ENCODE data around the gene POU3F3.

The POU3F3 gene

DNA sequence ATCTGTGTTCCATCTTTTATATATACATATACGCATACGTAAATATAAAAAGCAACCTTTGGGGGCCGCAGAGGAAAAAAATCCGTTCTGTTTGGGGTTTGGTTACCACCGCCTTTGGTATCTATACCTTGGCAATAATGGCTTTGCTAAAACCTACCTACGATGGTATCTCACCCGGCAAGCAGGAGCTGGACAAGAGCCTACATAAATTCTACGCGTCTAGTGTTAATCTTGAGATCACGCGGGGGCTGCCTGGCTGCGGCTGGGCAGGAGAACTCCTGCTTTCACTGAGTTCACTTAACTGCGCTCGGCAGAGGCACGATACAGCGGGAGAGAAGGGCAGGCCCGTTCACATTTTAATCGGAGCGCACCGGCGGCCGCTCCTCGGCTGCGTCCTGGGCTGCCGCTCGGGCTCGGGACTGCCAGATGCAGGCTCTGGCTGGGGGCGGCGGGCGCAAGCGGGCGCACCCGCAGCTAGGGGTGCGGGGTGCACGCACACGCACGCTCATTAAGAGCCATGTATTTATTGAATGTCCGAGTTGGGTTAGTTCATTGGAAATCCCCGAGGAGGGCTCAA lies 1.7 kb upstream of the POU3F3 start:
- H3K27ac Mint-ChIP-seq = peak overlapping the region; percentile 83
- H3K4me3 Mint-ChIP-seq = peak overlapping the region; percentile 70
- H3K4me1 Mint-ChIP-seq (ENCODE audit: low read depth) = peaks cover 23% of the 10 kb centered on the region
- H3K36me3 Mint-ChIP-seq (ENCODE audit: low read depth) = peaks cover 8% of the 10 kb centered on the region
- peaks cover 4% of the 10 kb centered on the region for H3K9me3 Mint-ChIP-seq
- peaks cover 83% of the 10 kb centered on the region for H3K27me3 Mint-ChIP-seq (ENCODE audit: low read depth)

DNA sequence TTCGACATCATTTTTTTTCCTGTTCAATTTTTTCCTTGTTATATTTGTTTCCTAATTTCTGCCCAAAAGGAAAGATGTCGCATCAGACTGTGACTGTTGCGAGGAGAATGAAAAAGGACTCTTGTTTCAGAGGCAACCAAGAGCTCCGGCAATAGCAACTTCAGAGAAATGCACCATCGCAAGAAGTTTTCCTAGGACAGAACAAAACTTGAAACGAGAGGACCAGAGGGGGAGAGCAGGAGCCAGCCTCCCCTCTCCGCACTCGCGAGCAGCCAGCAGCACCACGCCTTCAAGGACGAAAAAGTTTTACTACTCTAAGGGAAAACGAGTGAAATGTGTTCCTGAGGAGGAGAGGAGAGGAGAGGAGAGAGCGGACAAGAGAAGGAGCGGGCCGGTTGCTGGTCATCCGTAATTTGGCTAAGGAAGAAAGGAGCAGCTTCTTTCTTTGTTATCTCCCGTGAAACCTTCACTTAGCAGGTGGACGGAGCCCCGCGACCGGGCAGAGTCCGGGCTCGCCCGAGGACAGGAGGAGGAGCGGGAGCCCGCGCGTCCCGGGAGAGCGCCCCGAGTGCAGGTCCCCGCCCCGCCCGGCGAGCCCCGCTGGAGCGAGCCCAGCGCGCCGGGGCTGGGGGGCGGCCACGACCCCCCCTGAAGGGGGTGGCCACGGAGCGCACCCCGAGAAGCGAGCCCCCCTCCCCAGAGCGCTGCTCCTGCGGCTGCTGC lies 744 bp downstream of the POU3F3 start:
- Mint-ChIP-seq H3K4me1 (ENCODE audit: low read depth) (peaks cover 28% of the 10 kb centered on the region), H3K27me3 (ENCODE audit: low read depth) (peaks cover 83% of the 10 kb centered on the region), H3K36me3 (ENCODE audit: low read depth) (peaks cover 8% of the 10 kb centered on the region), H3K4me3 (peak overlapping the region; percentile 74), H3K27ac (peak overlapping the region; percentile 91), H3K9me3 (peaks cover 4% of the 10 kb centered on the region)

DNA sequence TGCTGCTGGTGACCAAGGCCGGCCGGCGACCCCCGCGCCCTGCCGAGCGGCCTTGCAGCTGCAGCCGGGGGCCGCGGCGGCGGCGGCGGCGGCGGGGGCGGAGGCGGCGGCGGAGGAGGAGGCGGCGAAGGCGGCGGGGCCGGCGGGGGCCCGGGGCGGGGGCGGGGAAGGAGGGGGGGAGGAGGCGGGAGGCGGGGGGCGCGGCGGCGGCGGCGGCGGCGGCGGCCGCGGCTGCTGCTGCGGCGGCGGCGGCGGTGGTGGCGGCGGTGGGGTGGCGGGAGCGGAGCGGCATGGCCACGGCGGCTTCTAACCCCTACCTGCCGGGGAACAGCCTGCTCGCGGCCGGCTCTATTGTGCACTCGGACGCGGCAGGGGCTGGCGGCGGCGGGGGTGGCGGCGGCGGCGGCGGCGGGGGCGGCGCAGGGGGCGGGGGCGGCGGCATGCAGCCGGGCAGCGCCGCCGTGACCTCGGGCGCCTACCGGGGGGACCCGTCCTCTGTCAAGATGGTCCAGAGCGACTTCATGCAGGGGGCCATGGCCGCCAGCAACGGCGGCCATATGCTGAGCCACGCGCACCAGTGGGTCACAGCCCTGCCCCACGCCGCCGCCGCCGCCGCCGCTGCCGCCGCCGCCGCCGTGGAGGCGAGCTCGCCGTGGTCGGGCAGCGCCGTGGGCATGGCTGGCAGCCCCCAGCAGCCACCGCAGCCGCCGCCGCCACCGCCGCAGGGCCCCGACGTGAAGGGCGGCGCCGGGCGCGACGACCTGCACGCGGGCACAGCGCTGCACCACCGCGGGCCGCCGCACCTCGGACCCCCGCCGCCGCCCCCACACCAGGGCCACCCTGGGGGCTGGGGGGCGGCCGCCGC lies 1.5 kb downstream of the POU3F3 start:
- Mint-ChIP-seq H3K4me3 (no peak overlapping the region), H3K27me3 (ENCODE audit: low read depth) (peaks cover 83% of the 10 kb centered on the region), H3K27ac (no peak overlapping the region), H3K4me1 (ENCODE audit: low read depth) (peaks cover 28% of the 10 kb centered on the region), H3K36me3 (ENCODE audit: low read depth) (peaks cover 8% of the 10 kb centered on the region), H3K9me3 (peaks cover 4% of the 10 kb centered on the region)

DNA sequence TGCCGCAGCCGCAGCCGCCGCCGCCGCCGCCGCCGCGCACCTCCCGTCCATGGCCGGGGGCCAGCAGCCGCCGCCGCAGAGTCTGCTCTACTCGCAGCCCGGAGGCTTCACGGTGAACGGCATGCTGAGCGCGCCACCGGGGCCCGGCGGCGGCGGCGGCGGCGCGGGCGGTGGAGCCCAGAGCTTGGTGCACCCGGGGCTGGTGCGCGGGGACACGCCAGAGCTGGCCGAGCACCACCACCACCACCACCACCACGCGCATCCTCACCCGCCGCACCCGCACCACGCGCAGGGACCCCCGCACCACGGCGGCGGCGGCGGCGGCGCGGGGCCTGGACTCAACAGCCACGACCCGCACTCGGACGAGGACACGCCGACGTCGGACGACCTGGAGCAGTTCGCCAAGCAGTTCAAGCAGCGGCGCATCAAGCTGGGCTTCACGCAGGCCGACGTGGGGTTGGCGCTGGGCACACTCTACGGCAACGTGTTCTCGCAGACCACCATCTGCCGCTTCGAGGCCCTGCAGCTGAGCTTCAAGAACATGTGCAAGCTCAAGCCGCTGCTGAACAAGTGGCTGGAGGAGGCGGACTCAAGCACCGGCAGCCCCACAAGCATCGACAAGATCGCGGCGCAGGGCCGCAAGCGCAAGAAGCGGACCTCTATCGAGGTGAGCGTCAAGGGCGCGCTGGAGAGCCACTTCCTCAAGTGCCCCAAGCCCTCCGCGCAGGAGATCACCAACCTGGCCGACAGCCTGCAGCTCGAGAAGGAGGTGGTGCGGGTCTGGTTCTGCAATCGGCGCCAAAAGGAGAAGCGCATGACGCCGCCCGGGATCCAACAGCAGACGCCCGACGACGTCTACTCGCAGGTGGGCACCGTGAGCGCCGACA lies 2.4 kb downstream of the POU3F3 start:
- peak overlapping the region; percentile 28 for H3K4me3 Mint-ChIP-seq
- peak overlapping the region; percentile 26 for H3K27ac Mint-ChIP-seq
- peaks cover 4% of the 10 kb centered on the region for H3K9me3 Mint-ChIP-seq
- peaks cover 28% of the 10 kb centered on the region for H3K4me1 Mint-ChIP-seq (ENCODE audit: low read depth)
- peaks cover 81% of the 10 kb centered on the region for H3K27me3 Mint-ChIP-seq (ENCODE audit: low read depth)
- H3K36me3 Mint-ChIP-seq (ENCODE audit: low read depth) = peaks cover 8% of the 10 kb centered on the region

DNA sequence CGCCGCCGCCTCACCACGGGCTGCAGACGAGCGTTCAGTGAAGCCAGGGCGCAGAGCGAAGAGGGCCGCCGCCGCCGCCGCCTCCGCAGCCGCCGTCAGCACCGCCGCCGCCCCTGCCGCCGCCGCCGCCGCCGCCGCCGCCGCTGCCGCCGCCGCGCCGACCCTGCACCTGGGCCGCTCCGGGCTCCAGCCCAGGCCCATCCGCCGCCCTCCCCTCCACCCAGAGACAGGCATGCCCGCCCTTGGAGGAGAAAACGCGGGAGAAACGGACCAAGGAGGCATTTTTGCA lies 3.0 kb downstream of the POU3F3 start:
- peaks cover 23% of the 10 kb centered on the region for H3K4me1 Mint-ChIP-seq (ENCODE audit: low read depth)
- peaks cover 8% of the 10 kb centered on the region for H3K36me3 Mint-ChIP-seq (ENCODE audit: low read depth)
- H3K4me3 Mint-ChIP-seq = peak overlapping the region; percentile 61
- H3K27me3 Mint-ChIP-seq (ENCODE audit: low read depth) = peaks cover 81% of the 10 kb centered on the region
- peaks cover 4% of the 10 kb centered on the region for H3K9me3 Mint-ChIP-seq
- no peak overlapping the region for H3K27ac Mint-ChIP-seq

DNA sequence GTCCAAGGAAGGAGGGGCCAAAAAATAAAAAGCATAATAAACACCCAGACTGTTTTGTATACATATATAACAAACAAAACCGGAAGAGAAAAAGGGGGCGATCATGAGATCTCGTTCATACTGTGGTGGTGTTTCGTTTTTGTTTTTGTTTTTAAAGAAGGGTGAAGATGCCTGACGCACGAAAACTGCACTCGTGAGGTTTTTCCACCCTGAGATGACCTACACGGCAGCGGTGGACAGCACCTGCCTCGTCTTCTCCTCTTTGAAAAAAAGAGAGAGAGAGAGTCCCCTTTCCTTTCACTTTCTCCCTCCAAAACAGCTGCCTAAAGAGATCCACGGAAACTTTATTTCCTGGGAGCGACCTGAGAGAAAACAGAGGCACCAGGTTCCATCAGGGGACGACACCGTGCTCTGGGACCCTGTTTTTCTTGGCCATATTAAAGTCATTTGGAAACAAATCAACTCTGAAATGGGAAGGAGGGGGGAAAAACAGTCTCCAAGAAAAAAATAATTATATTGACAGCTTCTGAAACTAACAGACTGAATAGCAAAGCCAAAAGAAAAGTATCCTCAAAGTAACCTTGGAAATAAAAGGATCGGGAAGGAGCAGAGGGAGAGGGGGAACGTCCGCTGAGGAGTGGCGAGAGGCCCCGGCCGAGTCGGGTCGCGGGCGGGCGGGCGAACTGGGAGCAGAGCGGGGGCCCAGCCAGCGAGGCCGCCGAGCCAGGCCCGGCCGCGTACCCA lies 3.5 kb downstream of the POU3F3 start:
- H3K36me3 Mint-ChIP-seq (ENCODE audit: low read depth) = peaks cover 9% of the 10 kb centered on the region
- peaks cover 24% of the 10 kb centered on the region for H3K4me1 Mint-ChIP-seq (ENCODE audit: low read depth)
- H3K27ac Mint-ChIP-seq = peak overlapping the region; percentile 81
- peak overlapping the region; percentile 61 for H3K4me3 Mint-ChIP-seq
- H3K9me3 Mint-ChIP-seq = peaks cover 4% of the 10 kb centered on the region
- H3K27me3 Mint-ChIP-seq (ENCODE audit: low read depth) = peaks cover 81% of the 10 kb centered on the region

DNA sequence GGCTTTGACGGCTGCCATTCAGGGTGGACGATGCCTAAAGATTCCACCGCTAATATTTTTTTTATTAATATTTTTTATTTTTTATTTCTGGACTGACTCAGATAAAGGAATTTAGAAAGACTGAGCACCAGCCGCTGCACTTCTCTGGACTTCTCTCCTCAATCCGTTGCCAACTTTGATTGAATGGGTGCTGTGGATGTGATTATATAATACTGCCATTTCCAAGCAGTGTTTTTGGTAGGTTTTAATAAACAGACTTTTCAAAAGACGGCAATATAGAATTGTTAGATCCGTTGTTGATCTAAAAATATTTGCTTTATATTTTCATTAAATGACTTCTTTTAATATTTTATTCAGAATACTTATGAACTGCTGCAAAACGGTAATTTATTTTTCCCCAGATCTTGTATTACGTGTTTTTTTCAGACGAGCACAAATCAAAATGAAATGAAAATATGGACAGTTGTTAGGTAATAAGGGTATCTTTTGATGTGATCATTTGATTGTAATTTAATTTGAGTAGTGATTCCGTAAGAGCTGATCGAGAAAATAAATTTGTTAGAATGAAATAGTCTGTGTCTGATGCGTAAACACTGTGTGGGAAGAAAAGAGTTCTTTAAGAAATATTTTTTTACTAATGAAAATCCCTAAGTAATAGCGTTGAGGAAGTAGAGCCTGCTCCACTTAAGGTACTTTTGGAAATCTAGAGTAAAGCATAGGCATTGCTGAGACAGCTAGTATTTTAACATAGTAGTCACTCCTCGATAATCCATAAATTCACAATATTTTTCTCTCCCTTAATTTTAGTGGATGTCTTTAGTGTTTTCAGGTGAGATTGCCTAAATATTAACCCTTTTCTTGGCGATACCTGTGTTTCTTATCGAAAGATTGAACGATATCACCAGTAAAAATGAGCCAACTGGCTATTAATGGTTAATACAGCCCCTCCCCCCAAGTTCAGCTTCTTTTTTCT lies 4.4 kb downstream of the POU3F3 start:
- peaks cover 19% of the 10 kb centered on the region for H3K4me1 Mint-ChIP-seq (ENCODE audit: low read depth)
- H3K9me3 Mint-ChIP-seq = peaks cover 4% of the 10 kb centered on the region
- H3K27me3 Mint-ChIP-seq (ENCODE audit: low read depth) = peaks cover 79% of the 10 kb centered on the region
- no peak overlapping the region for H3K4me3 Mint-ChIP-seq
- peaks cover 9% of the 10 kb centered on the region for H3K36me3 Mint-ChIP-seq (ENCODE audit: low read depth)
- no peak overlapping the region for H3K27ac Mint-ChIP-seq

DNA sequence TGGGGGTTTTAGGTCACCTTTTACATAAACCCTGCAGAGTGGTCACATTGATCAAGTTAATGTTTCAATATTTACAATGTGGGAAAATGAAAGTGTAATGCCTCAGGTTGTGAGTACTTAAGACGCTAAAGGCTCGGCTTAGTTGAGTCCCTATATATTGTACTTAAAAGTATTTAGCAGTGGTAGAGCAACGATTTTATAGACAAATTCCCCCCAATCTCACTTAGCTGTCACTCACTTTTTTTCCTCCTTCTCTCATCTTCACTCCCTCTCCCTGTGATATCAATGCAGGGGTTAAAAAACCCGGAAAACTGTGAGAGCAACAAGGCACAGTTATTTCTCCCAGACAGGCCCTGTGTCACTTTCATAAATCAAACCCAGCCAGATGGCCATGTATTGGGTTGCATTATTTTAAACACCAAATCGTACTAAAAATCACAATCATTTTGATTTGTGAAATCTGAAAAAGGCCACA lies 5.4 kb downstream of the POU3F3 start:
- H3K4me3 Mint-ChIP-seq = no peak overlapping the region
- peaks cover 7% of the 10 kb centered on the region for H3K36me3 Mint-ChIP-seq (ENCODE audit: low read depth)
- peaks cover 3% of the 10 kb centered on the region for H3K9me3 Mint-ChIP-seq
- peaks cover 14% of the 10 kb centered on the region for H3K4me1 Mint-ChIP-seq (ENCODE audit: low read depth)
- H3K27ac Mint-ChIP-seq = no peak overlapping the region
- H3K27me3 Mint-ChIP-seq (ENCODE audit: low read depth) = peaks cover 76% of the 10 kb centered on the region

DNA sequence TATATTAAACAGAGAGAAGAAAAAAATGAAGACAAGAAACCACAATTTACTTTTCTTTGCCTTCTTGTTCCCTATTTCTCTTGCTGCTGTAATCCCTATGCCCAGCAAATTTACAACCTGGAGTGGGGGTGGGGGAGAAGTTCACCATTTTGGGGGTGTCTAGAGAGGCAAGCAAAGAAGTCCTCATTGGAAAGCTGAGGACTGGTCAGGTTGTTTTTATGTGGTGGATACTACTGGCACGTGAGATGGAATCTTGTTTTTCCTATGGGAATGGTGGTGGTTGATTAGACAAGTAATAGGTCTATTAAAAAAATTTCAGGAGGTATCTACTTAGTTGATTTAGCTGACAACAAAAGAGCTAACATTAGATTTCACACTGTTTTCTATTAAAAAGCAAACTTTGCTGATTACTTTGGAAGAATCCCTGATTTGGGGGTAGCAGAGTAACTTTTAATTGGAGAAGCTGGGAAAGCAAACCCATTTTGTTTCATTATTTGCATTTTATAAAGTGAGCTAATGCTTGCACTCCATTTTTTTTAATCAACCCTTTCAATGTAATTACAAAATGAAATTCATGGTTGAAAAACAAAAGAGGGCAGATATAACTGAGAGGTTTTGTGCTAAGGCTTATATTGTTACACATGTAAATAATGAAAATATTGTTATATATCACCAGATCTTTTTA lies 6.0 kb downstream of the POU3F3 start:
- H3K4me1 Mint-ChIP-seq (ENCODE audit: low read depth) = peaks cover 9% of the 10 kb centered on the region
- H3K27me3 Mint-ChIP-seq (ENCODE audit: low read depth) = peaks cover 77% of the 10 kb centered on the region
- no peak overlapping the region for H3K27ac Mint-ChIP-seq

DNA sequence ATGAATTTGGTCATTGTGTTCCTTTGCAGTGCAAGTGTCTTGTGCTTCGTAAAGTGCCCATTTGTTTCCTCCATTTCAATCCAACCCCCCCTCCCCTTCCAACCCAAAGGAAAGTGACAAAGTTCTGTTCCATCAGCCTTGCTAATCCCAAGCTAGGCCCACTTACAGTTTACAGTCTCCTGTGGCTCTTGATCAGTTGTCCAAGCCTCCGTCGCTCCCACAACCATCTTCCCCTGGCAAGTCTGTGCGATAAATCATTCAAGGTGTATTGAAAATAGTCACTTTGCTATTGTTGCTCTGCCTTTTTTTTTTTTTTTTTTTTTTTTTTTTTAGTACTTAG lies 6.5 kb downstream of the POU3F3 start:
- H3K9me3 Mint-ChIP-seq = no peaks in the 10 kb centered on the region
- H3K36me3 Mint-ChIP-seq (ENCODE audit: low read depth) = peaks cover 2% of the 10 kb centered on the region
- H3K27me3 Mint-ChIP-seq (ENCODE audit: low read depth) = peaks cover 82% of the 10 kb centered on the region
- H3K4me1 Mint-ChIP-seq (ENCODE audit: low read depth) = peaks cover 9% of the 10 kb centered on the region
- H3K27ac Mint-ChIP-seq = no peak overlapping the region
- no peak overlapping the region for H3K4me3 Mint-ChIP-seq

More for the DNA sequence above, 6.0 kb downstream of the POU3F3 start:
- Mint-ChIP-seq H3K36me3 (ENCODE audit: low read depth) (peaks cover 2% of the 10 kb centered on the region), H3K9me3 (no peaks in the 10 kb centered on the region), H3K4me3 (no peak overlapping the region)

DNA sequence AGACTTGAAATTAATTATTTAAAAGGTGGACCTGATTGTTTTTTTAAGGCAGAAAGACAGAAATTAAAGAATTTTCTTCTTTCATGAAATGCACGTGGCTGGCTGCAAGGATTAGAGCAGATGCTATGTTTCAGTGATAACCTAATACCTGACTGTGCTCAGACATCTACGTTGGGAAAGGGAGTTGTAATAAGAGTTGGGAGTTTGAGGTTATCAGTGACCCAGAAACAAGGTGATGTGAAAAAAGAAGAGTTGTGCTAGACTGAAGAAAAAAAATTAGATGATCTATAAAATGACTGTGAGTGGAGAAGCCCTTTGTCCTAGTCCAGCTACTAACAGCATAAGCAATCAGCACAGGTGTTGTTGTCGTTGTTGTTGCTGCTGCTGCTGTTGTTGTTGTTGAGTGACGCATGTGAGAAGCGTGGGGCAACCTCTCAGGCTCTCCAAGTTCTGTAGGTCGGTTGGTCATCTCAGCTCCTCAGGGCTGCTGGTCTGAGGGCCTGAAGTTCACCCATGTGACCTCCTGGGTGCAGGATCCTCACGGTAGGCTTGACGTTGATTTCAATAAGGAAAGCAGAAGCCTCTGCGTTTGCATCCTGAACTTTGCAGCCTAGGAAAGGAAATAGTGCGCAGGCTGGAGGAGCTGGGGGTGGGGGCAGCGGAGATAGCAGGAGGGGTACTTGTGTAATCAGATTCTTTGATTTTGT lies 7.6 kb downstream of the POU3F3 start:
- peaks cover 2% of the 10 kb centered on the region for H3K36me3 Mint-ChIP-seq (ENCODE audit: low read depth)
- peaks cover 9% of the 10 kb centered on the region for H3K4me1 Mint-ChIP-seq (ENCODE audit: low read depth)
- no peak overlapping the region for H3K4me3 Mint-ChIP-seq
- H3K27ac Mint-ChIP-seq = peak overlapping the region; percentile 63
- no peaks in the 10 kb centered on the region for H3K9me3 Mint-ChIP-seq
- H3K27me3 Mint-ChIP-seq (ENCODE audit: low read depth) = peaks cover 90% of the 10 kb centered on the region

Measured in T-helper 1 cell treated with Interleukin-12 subunit alpha and Interleukin-12 subunit beta and Interleukin-4 antibody, amounts not matched to agents 30 μg/mL and 1 μg/mL, for 36 hours (primary cell).